ENCODE measurements around the gene TGFB2. TPM values are rescaled to one million over a fixed set of nuclear protein-coding genes. Genes with fewer than 3 reads are reported as not detected.

TGFB2 gene
- polyA plus RNA-seq, 1 donor (not counting 4 experiments of a cell fraction or from before 2014, with no cell fraction given), result 21.5 TPM

- H3K27ac ChIP-seq (ENCODE audit: control insufficient read depth, insufficient read depth, low read length), result no peak overlapping the region
- H4K20me1 ChIP-seq (ENCODE audit: control insufficient read depth, extremely low read depth, insufficient read depth, low read length), result no peaks in the 10 kb centered on the region
- H3K9me1 ChIP-seq (ENCODE audit: control insufficient read depth, extremely low read depth, insufficient read depth, low read length), result no peaks in the 10 kb centered on the region
- H3K4me3 ChIP-seq (ENCODE audit: control insufficient read depth in 2 of 3, extremely low read depth in 1 of 3, insufficient read depth in 2 of 3, low read depth in 1 of 3, low read length in 3 of 3), result no peak overlapping the region
- no peaks in the 10 kb centered on the region for H3K36me3 ChIP-seq (ENCODE audit: control insufficient read depth in 2 of 2, extremely low read depth in 1 of 2, insufficient read depth in 2 of 2, low read length in 2 of 2)
- no peak for FAIRE-seq
- no peaks in the 10 kb centered on the region for H3K27me3 ChIP-seq (ENCODE audit: control insufficient read depth, extremely low read depth, insufficient read depth, low read length)
- H3K4me1 ChIP-seq (ENCODE audit: control insufficient read depth, extremely low read depth, insufficient read depth, low read length), result peaks cover 7% of the 10 kb centered on the region
- peaks cover 16% of the 10 kb centered on the region for H3K79me2 ChIP-seq (ENCODE audit: control insufficient read depth, insufficient read depth, low read length)
- H2AFZ ChIP-seq (ENCODE audit: control insufficient read depth, low read length), result no peak overlapping the region
- no peak for DNase-seq (ENCODE audit: low read depth, low spot score)
- H3K9me3 ChIP-seq (ENCODE audit: control insufficient read depth, low read depth, low read length), result no peaks in the 10 kb centered on the region
- dilution Hi-C loops (cut with MboI; ENCODE audit: extremely low pct_ligation_motif_present, low sequenced_read_pairs), result no loop called here
- TF ChIP-seq EZH2 (IDR thresholded peaks at IDR 0.05; ENCODE audit: low read length) (no peak), CTCF (optimal IDR thresholded peaks at IDR 0.05 in 1 of 3, IDR thresholded peaks at IDR 0.05 in 1 of 3, conservative IDR thresholded peaks at IDR 0.05 in 1 of 3; ENCODE audit: extremely low read depth in 1 of 3, insufficient read depth in 2 of 3, low read length in 3 of 3) (no peak)
- H3K9ac ChIP-seq (ENCODE audit: control insufficient read depth, extremely low read depth, insufficient read depth, low read length), result no peak overlapping the region
- no peak overlapping the region for H3K4me2 ChIP-seq (ENCODE audit: control insufficient read depth, extremely low read depth, insufficient read depth, low read depth, low read length)
Measured at GRCh38 chr1:218342091-218342490, 3.0 kb upstream of the TGFB2 start.

- DNase-seq (ENCODE audit: low read depth, low spot score), result no peak
- Histone ChIP-seq H3K4me3 (ENCODE audit: control insufficient read depth in 2 of 3, extremely low read depth in 1 of 3, insufficient read depth in 2 of 3, low read depth in 1 of 3, low read length in 3 of 3) (peak overlapping the region; percentile 67 to 100 (median 93)), H3K36me3 (ENCODE audit: control insufficient read depth in 2 of 2, extremely low read depth in 1 of 2, insufficient read depth in 2 of 2, low read length in 2 of 2) (no peaks in the 10 kb centered on the region), H3K9ac (ENCODE audit: control insufficient read depth, extremely low read depth, insufficient read depth, low read length) (peak overlapping the region; percentile 96), H3K27ac (ENCODE audit: control insufficient read depth, insufficient read depth, low read length) (peak overlapping the region; percentile 86), H3K9me3 (ENCODE audit: control insufficient read depth, low read depth, low read length) (no peaks in the 10 kb centered on the region), H3K27me3 (ENCODE audit: control insufficient read depth, extremely low read depth, insufficient read depth, low read length) (no peaks in the 10 kb centered on the region), H4K20me1 (ENCODE audit: control insufficient read depth, extremely low read depth, insufficient read depth, low read length) (no peaks in the 10 kb centered on the region), H3K4me2 (ENCODE audit: control insufficient read depth, extremely low read depth, insufficient read depth, low read depth, low read length) (peak overlapping the region; percentile 86), H2AFZ (ENCODE audit: control insufficient read depth, low read length) (peak overlapping the region; percentile 58), H3K79me2 (ENCODE audit: control insufficient read depth, insufficient read depth, low read length) (peaks cover 51% of the 10 kb centered on the region), H3K4me1 (ENCODE audit: control insufficient read depth, extremely low read depth, insufficient read depth, low read length) (peaks cover 20% of the 10 kb centered on the region), H3K9me1 (ENCODE audit: control insufficient read depth, extremely low read depth, insufficient read depth, low read length) (no peaks in the 10 kb centered on the region)
- FAIRE-seq, result no peak
- dilution Hi-C loops (cut with MboI; ENCODE audit: extremely low pct_ligation_motif_present, low sequenced_read_pairs), result no loop called here
- no peak for TF ChIP-seq EZH2 (IDR thresholded peaks at IDR 0.05; ENCODE audit: low read length)
- no peak for TF ChIP-seq CTCF (optimal IDR thresholded peaks at IDR 0.05 in 1 of 3, IDR thresholded peaks at IDR 0.05 in 1 of 3, conservative IDR thresholded peaks at IDR 0.05 in 1 of 3; ENCODE audit: extremely low read depth in 1 of 3, insufficient read depth in 2 of 3, low read length in 3 of 3)
Measured at GRCh38 chr1:218345673-218346390, 696 bp downstream of the TGFB2 start.

Measured in keratinocyte (primary cell).